Measurements from ENCODE around the gene AUTS2.

The AUTS2 gene

DNA sequence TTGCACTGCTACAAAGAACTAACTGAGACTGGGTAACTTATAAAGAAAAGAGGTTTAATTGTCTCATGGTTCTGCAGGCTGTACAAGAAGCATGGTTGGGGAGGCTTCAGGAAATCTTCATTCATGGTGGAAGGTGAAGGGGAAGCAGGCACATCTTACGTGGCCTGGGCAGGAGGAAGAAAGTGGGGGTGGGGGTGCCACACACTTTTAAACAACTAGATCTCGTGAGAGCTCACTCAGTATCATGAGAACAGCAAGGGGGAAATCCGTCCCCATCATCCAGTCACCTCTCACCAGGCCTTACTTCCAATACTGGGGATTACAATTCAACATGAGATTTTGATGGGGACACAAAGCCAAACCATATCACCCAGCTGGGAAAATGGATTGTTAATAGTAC, 281.7 kb downstream of the AUTS2 start:
- DNase-seq (ENCODE audit: extremely low read depth, low read depth), result no peak
- TF ChIP-seq CTCF (IDR thresholded peaks at IDR 0.05; ENCODE audit: low read depth, low read length, missing control alignments), result no peak
- H3K4me3 ChIP-seq (replicated peaks; ENCODE audit: low read depth, low read length), result no peak overlapping the region

DNA sequence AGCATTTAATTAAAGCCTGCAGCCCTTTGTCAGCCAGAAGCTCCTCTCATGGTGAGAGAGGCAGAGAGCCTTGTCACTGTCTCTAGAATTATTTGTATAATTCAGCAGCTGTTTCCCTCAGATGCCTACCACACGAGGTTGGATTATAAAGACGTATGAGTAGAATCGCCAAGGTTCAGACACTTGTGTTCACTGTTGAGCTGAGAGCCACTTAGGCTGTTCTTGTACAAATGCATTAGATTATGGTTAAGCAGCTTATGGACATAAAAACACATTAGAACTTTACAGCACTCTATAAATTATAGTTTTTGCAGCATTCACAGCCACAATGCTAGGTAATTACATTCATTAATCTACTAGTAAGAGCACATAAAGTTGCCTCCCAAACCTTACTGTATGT, 282.6 kb downstream of the AUTS2 start:
- no peak for DNase-seq (ENCODE audit: extremely low read depth, low read depth)
- no peak for TF ChIP-seq CTCF (IDR thresholded peaks at IDR 0.05; ENCODE audit: low read depth, low read length, missing control alignments)

DNA sequence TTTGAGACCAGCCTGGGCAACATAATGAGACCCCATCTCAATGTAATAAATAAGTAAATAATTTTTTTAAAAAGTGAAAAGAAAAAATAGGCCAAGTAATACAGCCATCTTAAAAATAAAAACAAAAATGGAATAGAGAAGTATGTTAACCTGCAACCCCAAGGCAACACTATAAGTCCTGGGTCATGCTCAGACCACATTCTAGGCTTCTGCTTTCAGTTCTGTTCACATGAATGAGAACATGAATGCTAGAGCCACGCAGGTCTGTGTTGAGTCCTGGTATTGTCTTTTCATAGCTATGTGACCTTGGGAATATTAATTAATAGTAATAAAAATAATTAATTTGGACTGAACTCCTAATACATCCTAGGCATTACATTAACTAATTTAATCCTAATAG, 284.0 kb downstream of the AUTS2 start:
- H3K4me3 ChIP-seq (replicated peaks; ENCODE audit: low read depth, low read length), result no peak overlapping the region
- no peak for DNase-seq (ENCODE audit: extremely low read depth, low read depth)

More for the DNA sequence above, 282.6 kb downstream of the AUTS2 start:
- H3K4me3 ChIP-seq (replicated peaks; ENCODE audit: low read depth, low read length), result no peak overlapping the region

DNA sequence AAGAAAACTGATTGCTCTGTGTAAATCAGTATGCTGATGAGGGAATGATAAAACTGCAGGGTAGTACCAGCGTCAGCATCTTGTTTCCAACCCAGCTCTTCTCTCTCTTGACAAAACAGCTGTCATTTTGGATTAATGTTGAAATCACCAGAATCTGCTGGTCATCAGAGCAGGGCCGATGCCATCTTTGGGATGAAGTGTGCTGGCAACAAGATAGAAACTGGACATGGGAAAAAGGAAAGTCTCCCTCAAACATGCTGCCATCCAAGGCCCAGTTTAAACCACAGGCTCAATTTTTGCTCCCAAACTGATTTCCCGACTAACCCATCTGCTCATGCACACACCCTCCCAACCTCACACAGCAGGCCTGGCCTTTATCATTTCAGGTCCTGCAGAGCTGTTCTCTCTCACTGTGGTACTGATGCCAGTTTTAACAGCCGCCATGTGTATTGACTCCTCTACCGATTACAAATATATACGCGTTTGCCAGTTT, 285.2 kb downstream of the AUTS2 start:
- H3K4me3 ChIP-seq (replicated peaks; ENCODE audit: low read depth, low read length), result no peak overlapping the region
- DNase-seq (ENCODE audit: extremely low read depth, low read depth), result no peak
- no peak for TF ChIP-seq CTCF (IDR thresholded peaks at IDR 0.05; ENCODE audit: low read depth, low read length, missing control alignments)

More for the DNA sequence above, 284.0 kb downstream of the AUTS2 start:
- TF ChIP-seq CTCF (IDR thresholded peaks at IDR 0.05; ENCODE audit: low read depth, low read length, missing control alignments), result no peak

GRCh38 chr7:69885431-69885830, 287.2 kb downstream of the AUTS2 start:
- H3K4me3 ChIP-seq (replicated peaks; ENCODE audit: low read depth, low read length), result no peak overlapping the region
- DNase-seq (ENCODE audit: extremely low read depth, low read depth), result no peak
- no peak for TF ChIP-seq CTCF (IDR thresholded peaks at IDR 0.05; ENCODE audit: low read depth, low read length, missing control alignments)

DNA sequence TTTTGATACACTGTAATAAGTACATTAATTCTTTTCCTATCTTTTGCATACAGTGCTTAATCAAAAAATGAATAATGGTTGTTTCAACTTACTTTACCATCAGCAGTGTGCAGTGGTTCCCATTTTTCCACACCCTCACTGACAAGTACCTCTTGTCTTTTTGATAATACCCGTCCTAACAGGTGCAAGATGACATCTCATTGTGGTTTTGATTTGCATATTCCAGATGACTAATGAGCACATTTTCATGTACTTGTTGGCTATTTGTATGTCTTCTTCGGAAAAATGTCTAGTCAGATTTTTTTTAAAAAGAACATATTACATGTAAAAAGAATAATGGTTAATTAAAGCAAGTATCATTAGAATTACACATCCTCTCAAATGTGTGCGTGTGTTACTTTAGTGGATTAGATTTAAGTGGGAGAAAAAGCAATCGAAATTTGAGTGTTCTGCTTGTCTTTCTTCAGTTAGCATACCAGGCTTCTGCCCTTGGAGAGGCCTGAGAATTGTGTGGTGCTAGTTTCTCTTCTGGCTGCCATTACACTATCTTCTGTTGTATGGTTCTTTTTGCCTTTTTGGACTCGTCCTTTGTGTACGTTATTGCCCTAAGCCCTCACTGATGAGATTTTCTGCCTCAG, 291.2 kb downstream of the AUTS2 start:
- no peak overlapping the region for H3K4me3 ChIP-seq (replicated peaks; ENCODE audit: low read depth, low read length)
- no peak for TF ChIP-seq CTCF (IDR thresholded peaks at IDR 0.05; ENCODE audit: low read depth, low read length, missing control alignments)
- DNase-seq (ENCODE audit: extremely low read depth, low read depth), result no peak

GRCh38 chr7:69889976-69890351, 291.7 kb downstream of the AUTS2 start:
- DNase-seq (ENCODE audit: extremely low read depth, low read depth), result no peak
- no peak overlapping the region for H3K4me3 ChIP-seq (replicated peaks; ENCODE audit: low read depth, low read length)
- TF ChIP-seq CTCF (IDR thresholded peaks at IDR 0.05; ENCODE audit: low read depth, low read length, missing control alignments), result no peak

Data from HFF-Myc (cell line).